Measurements from ENCODE around the gene PTPRN.

Gene PTPRN

GRCh38 chr2:219285894-219286425, 23.2 kb downstream of the PTPRN start:
- no peak overlapping the region for H3K4me3 ChIP-seq (ENCODE audit: low read depth, low read length)
- no peak for TF ChIP-seq CTCF (IDR thresholded peaks at IDR 0.05; ENCODE audit: low read depth, low read length)

- TF ChIP-seq CTCF (IDR thresholded peaks at IDR 0.05; ENCODE audit: low read depth, low read length) = no peak
- no peak overlapping the region for H3K4me3 ChIP-seq (ENCODE audit: low read depth, low read length)
Measured at GRCh38 chr2:219285373-219285735, 23.8 kb downstream of the PTPRN start.

DNA sequence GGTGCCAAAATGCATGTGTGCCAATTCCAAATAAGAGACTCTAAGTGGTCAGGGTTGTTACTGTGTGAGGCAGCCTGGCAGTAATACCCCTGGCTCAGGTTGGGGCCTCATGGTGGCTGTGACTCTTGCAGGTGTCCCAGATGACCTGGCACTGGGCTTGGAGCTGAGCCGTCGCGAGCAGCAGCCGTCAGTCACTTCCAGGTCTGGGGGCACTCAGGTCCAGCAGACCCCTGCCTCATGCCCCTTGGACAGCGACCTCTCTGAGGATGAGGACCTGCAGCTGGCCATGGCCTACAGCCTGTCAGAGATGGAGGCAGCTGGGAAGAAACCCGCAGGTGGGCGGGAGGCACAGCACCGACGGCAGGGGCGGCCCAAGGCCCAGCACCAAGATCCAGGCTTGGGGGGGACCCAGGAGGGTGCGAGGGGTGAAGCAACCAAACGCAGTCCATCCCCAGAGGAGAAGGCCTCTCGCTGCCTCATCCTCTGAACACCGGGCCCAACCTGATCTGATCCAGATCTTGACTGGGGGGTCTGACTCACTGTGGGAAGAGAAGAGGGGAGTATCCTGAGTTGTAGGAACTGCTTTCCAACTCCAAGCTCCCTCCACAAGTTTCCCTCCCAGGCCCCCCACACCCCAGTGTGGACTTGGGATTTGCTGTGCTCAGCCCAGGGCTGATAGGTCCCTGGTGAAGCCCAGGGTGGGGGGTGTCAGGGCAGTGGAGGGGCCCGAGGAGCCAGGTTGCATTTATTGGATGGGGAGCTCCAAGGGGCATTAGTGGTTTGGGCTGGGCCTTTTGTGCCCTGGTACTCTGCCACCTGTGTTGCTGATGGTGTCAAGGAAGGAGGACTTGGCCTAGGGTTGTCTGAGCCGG, 24.5 kb downstream of the PTPRN start:
- H3K4me3 ChIP-seq (ENCODE audit: low read depth, low read length) = no peak overlapping the region
- no peak for TF ChIP-seq CTCF (IDR thresholded peaks at IDR 0.05; ENCODE audit: low read depth, low read length)

DNA sequence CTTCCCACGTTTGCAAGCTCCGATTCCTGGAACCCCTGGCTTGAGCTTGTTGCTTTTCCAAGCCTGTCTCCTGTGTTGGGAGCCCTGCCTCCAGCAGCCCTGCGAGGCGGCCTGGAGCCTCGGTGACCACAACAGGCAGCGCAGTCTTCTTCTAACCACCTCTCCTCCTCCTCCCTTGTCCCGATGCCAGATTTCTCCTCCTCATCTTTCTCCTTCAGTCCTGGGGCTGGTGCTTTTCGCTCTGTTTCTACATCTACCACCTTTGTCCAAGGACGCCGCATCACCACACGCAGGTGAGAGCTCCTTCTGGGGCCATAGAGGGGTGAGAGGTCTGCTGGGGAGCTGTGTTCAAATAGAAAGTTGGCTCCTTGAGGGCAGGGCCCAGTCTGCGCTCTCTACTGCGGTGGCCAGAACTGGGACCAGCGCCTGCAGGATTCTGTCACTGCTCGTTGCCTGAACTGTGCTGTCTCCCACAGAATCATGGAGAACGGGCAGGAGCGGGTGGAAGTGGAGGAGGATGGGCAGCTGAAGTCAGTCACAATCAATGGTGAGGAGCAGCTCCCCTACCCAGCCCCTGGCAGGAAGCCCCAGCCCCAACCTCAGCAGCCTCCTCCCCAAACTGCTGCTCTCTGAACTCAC, 26.1 kb downstream of the PTPRN start:
- no peak for TF ChIP-seq CTCF (IDR thresholded peaks at IDR 0.05; ENCODE audit: low read depth, low read length)
- no peak overlapping the region for H3K4me3 ChIP-seq (ENCODE audit: low read depth, low read length)

GRCh38 chr2:219282375-219282774, 26.8 kb downstream of the PTPRN start:
- TF ChIP-seq CTCF (IDR thresholded peaks at IDR 0.05; ENCODE audit: low read depth, low read length) = no peak
- H3K4me3 ChIP-seq (ENCODE audit: low read depth, low read length) = no peak overlapping the region

GRCh38 chr2:219281588-219281987, 27.6 kb downstream of the PTPRN start:
- no peak for TF ChIP-seq CTCF (IDR thresholded peaks at IDR 0.05; ENCODE audit: low read depth, low read length)

DNA sequence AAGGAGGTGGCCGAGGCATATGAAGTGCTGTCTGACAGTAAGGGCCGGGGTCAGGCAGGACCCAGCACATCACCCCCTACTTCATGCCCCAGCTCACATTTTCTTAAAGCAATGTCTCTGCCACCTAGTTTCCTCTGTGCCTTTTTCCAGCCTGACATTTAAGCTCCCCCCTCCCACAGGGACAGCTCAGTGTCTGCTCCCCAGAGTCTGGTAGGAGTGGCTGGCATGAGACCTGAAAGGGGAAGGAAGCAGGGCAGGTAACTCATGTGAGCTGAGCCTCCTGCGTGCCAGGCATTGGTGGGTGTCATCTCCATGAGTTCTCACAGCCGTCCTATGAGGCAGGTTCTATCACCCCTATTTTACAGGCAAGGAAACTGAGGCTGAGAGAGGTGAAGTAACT, 28.6 kb downstream of the PTPRN start:
- no peak for TF ChIP-seq CTCF (IDR thresholded peaks at IDR 0.05; ENCODE audit: low read depth, low read length)
- no peak overlapping the region; the same call in 1 of the 2 replicates for H3K4me3 ChIP-seq (ENCODE audit: low read depth, low read length)

More at GRCh38 chr2:219281588-219281987, 27.6 kb downstream of the PTPRN start:
- H3K4me3 ChIP-seq (ENCODE audit: low read depth, low read length) = no peak overlapping the region

Data from WI38 (cell line).